Measurements from ENCODE around the gene AFAP1L2.

Gene AFAP1L2, protein sequence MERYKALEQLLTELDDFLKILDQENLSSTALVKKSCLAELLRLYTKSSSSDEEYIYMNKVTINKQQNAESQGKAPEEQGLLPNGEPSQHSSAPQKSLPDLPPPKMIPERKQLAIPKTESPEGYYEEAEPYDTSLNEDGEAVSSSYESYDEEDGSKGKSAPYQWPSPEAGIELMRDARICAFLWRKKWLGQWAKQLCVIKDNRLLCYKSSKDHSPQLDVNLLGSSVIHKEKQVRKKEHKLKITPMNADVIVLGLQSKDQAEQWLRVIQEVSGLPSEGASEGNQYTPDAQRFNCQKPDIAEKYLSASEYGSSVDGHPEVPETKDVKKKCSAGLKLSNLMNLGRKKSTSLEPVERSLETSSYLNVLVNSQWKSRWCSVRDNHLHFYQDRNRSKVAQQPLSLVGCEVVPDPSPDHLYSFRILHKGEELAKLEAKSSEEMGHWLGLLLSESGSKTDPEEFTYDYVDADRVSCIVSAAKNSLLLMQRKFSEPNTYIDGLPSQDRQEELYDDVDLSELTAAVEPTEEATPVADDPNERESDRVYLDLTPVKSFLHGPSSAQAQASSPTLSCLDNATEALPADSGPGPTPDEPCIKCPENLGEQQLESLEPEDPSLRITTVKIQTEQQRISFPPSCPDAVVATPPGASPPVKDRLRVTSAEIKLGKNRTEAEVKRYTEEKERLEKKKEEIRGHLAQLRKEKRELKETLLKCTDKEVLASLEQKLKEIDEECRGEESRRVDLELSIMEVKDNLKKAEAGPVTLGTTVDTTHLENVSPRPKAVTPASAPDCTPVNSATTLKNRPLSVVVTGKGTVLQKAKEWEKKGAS

GRCh38 chr10:114404171-114405010 lies at the start of gene AFAP1L2:
Gene AFAP1L2, minus strand, starts transcription at chr10:114404502. Its CDS starts 47 bp downstream, at chr10:114404455.
- no peak for DNase-seq

DNA sequence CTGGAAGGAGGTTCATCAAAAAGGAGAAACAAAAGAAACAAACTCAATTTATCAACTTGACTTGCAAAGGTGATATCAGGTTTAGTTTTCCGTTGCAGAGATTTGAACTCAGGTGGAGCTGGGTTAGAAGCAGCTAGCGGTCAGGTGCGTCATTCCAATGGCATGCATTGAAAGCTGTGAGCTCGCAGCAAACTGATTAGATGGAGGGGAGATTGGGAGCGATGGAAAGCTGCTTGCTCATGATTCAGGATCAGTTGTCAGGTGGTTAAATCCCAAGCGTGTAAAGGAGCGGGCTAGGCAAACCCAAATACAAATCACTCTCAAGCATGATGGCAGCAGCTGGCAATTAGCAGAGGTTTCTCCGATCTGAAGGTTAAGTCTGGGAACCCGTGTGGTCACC lies 49.3 kb upstream of the AFAP1L2 start:
- DNase-seq = no peak

- DNase-seq = no peak
Observed at GRCh38 chr10:114448897-114449296, 44.6 kb upstream of the AFAP1L2 start.

GRCh38 chr10:114445332-114445731 lies 41.0 kb upstream of the AFAP1L2 start:
- DNase-seq = no peak

- DNase-seq = no peak
Observed at GRCh38 chr10:114444819-114445218, 40.5 kb upstream of the AFAP1L2 start.

- DNase-seq = no peak
Observed at GRCh38 chr10:114442091-114442630, 37.9 kb upstream of the AFAP1L2 start.

DNA sequence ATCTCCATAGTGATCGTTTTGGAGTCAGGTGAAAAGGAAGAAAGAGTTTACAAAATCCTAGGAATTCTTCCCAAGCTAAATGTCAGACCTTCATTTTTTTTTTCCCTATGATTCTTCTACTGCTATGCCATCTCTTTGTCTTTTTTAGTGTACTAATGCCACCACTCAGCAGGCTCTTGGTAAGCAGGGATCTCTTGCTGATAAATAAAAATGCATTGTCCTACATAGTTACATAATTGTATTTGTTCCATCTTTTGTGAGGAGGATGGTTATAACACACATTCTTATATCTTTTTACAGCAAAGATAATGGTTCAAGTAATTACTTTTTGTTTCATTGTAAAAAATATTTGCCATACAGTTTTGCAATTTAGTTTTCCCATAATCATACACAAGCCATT lies 36.8 kb upstream of the AFAP1L2 start:
- no peak for DNase-seq

DNA sequence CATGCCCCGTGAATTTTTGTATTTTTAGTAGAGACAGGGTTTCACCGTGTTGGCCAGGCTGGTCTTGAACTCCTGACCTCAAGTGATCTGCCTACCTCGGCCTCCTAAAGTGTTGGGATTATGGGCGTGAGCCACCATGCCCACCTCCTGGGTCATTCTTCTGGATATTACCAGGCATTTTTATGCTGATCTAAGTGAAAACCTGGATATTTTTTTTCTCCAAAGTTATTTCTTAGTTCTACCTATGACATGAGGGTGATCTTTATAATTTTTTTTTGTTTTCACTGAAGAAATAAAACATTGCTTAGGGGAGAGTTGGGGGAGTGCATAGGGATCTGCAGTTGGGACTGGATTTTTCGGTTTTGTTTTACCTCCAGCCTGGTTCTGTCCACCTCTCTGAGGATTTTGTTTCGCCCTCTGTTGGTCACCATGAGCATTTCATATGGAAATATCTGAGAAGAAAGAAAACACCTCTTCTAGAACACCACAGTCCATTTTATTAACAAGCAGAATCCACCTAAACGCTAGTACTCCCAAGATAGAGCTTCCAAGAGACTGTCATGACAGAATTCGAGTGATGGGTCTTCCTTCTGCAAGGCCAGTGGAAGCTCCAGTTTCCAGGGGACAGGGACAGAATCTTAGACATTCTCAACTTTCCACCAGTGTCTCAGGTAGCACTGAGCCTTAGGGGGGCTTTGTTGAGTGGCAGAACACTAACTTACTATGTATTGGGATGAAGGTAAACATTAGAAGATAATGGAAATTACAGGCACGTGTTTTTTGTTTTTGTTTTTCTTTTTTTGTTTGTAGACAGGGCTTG lies 33.4 kb upstream of the AFAP1L2 start:
- no peak for DNase-seq

DNA sequence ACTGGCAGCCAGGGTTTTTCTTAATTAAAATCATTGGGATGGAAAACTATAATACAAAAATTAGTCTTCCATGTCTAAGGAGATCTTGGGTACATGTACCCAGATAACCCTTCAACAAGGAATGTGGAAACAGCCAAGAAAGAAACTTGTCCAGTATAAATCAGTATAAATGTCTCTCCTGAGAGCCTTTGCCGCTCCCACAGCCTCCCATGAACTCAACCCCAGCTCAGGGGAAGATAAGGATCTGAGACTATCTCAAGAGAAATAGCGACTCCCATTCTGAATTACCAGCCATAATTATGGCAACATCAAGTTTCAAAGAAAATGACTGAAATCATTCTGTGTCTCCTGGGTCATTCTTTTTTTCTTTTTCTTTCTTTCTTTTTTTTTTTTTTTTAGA lies 32.6 kb upstream of the AFAP1L2 start:
- DNase-seq = no peak

DNA sequence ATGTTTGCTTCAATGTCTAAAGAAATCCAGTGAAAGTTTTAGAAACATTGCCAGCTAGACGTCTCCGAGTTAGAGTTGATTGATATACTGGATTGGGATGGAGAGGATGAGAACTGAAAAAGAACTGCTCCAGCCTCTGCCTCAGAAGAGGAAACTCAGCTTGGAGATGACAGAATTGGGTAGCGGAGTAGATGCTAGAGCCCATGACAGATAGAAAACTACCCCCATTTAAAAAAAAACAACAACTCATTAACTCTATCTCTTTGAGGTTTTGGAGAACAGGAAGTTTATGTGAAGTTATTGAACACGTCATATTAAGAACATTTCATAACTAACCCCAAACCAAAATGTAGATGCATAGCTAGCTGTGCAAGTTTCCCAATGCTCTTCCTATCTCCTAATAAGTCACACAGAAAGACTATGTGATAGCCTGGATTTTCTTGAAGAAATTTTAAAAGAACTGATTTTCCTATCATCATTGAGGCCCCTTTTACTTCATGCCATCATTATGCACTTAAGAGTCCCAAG lies 28.3 kb upstream of the AFAP1L2 start:
- no peak for DNase-seq

DNA sequence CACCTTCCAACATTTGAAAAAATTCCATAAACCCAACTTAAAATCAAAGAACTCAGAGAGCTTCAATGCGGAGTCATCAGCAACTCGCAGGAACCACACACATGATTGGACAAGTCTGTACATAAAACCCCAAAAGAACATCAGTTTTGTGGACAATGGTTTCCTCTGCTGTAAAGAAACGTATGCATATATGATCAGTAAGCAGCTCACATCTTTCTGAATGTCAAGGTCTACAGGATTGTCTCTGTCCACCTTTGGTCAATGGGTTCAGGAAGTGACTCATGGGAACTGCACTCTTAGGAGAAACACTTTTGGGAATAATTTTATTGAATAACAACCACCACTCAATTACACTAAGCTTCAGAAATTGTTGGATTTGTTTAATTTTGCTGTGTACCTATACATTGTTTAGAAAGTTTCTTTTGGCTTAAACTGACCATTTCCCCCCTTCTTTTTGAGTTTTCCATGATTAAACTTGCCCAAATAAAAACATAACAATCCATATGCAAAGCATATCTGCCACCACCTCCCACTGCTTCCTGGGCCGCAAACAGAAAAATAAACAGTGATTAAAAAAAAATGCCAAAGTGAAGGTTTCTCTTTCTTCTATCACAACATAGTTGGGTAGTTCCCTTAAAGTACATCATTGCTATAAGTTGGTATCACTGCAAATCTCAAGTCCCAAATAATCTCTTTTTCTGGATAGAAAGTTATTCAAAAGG lies 27.3 kb upstream of the AFAP1L2 start:
- DNase-seq = no peak

DNA sequence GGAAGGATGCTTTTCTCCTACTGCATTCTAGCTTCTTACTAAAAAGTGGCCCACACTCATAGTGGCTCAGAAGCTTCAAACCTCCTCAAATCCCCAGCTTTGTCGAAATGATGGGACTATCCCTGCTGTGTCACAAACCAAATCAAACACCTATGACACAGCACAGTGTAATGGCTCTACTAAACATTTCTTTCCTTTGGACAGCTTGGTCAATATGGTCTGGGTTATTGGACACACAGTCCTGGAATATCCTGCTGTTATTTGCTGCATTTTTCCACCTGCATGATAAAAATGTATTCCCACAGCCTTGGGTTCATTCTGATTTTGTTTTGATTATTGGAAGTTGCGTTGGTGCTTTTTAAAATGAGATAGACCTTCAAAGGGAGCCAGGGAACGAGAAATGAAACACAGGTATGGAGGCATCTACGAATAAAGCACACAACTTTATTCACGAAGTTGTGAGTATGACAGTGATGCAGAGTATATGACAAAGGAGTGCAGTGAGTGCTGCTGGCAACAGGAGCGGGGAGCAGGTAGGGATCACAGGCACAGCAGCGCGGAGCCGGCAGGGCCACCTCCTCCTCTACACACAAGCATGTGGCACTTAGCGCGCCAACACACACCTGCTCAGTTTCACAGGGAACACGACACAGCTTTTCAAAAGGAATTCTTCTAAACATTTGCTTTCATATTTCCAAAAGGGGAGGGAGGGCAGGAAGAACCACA lies 26.5 kb upstream of the AFAP1L2 start:
- no peak for DNase-seq

DNA sequence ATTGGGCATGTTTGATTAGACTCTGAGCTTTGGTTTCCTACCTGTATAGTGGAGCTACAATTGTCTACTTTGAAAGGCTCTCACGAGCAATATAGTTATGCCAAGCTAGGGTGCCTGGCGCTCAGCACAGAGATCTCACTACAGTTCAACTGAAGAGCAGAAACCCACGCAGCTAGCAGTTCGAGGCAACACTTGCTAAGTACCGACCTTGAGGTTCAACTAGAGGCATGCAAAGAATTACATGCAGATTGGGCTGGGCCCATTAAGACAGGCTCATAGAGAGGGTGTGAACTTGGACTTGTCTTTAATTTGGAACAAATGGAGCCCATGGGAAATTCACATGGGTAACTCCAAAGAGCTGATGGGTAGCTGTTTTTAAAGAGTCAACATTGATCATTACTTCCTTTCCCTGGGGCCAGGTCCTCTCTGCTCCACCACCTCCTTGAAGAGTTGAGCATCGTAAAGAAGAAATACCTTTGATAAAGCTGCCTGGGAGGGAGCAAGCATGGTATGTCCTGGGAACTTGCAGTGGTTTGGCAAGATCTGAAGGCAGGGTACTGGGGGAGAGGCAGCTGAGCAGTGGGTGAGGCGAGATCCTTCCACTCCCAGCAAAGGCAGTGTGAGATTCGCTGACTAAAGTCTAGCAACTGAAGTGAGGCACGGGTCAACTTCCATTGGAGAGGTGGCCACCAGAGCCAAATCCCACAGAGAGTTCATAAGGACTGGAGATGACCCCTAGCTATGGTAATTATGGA lies 25.5 kb upstream of the AFAP1L2 start:
- no peak for DNase-seq

GRCh38 chr10:114427124-114427852 lies 23.0 kb upstream of the AFAP1L2 start:
- no peak for DNase-seq

DNA sequence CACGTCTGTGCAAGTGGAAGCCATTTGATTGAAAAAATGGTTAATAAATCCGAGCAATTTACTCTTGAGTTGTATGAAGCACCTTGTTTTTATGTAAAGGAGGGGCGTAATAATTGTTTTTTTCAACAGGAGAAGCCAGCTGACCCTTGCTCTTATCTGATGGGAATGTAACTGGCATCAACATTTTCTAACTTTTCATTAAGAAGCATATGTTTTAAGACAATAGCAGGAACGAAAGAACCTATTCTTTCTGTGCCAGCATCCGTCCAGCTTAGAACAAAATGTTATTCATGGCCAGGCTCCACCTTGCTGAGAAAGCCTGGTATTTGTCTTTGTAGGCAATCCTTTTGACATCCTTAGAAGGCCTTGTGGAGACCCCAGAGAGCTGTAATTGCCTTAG lies 22.2 kb upstream of the AFAP1L2 start:
- no peak for DNase-seq

GRCh38 chr10:114420811-114421485 lies 16.6 kb upstream of the AFAP1L2 start:
- no peak for DNase-seq

DNA sequence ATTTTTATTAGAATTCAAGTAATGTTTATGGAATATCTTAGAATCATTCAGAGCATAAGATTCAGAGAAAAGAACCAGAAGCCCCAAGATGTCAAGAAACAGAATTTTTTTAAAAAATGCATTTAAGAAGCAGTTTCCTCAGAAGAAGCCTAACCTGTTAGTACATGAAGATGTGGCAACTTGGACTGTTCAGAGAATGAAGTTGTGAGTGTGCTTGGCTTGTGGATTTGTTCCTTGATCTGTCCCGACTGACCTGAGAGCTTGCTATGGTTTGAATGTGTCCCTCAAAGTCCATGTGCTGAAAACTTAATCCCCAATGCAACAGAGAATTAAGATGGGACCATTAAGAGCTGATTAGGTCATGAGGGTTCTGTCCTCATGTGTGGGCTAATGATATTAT lies 13.8 kb upstream of the AFAP1L2 start:
- DNase-seq = no peak

All from NCI-H1694 (cell line).